ENCODE results near the gene MAML3.

Gene MAML3

GRCh38 chr4:140130677-140131076, 23.3 kb downstream of the MAML3 start:
- no peak for TF ChIP-seq GATA1 (IDR thresholded peaks at IDR 0.05; ENCODE audit: low read depth, low read length)
- TF ChIP-seq POLR2A (IDR thresholded peaks at IDR 0.05; ENCODE audit: low read length): no peak
- DNase-seq: no peak

- no peak for DNase-seq
- TF ChIP-seq POLR2A (IDR thresholded peaks at IDR 0.05; ENCODE audit: low read length): no peak
These were observed 26.6 kb downstream of the MAML3 start for GRCh38 chr4:140127422-140127821.

- no peak for DNase-seq
- TF ChIP-seq GATA1 (IDR thresholded peaks at IDR 0.05; ENCODE audit: low read depth, low read length) (no peak), POLR2A (IDR thresholded peaks at IDR 0.05; ENCODE audit: low read length) (no peak)
These were observed 27.7 kb downstream of the MAML3 start for GRCh38 chr4:140126261-140126660.

GRCh38 chr4:140125374-140125773, 28.6 kb downstream of the MAML3 start:
- TF ChIP-seq GATA1 (IDR thresholded peaks at IDR 0.05; ENCODE audit: low read depth, low read length) (no peak), POLR2A (IDR thresholded peaks at IDR 0.05; ENCODE audit: low read length) (no peak)
- no peak for DNase-seq

- TF ChIP-seq POLR2A (IDR thresholded peaks at IDR 0.05; ENCODE audit: low read length): no peak
- no peak for TF ChIP-seq GATA1 (IDR thresholded peaks at IDR 0.05; ENCODE audit: low read depth, low read length)
- DNase-seq: no peak
These were observed 30.2 kb downstream of the MAML3 start for GRCh38 chr4:140123666-140124377.

- no peak for TF ChIP-seq POLR2A (IDR thresholded peaks at IDR 0.05; ENCODE audit: low read length)
- no peak for TF ChIP-seq GATA1 (IDR thresholded peaks at IDR 0.05; ENCODE audit: low read depth, low read length)
- no peak for DNase-seq
These were observed 31.1 kb downstream of the MAML3 start for GRCh38 chr4:140122891-140123290.

- TF ChIP-seq GATA1 (IDR thresholded peaks at IDR 0.05; ENCODE audit: low read depth, low read length) (no peak), POLR2A (IDR thresholded peaks at IDR 0.05; ENCODE audit: low read length) (no peak)
- DNase-seq: no peak
These were observed 32.3 kb downstream of the MAML3 start for GRCh38 chr4:140121646-140122045.

GRCh38 chr4:140118931-140119640, 34.9 kb downstream of the MAML3 start:
- TF ChIP-seq GATA1 (IDR thresholded peaks at IDR 0.05; ENCODE audit: low read depth, low read length): no peak
- no peak for TF ChIP-seq POLR2A (IDR thresholded peaks at IDR 0.05; ENCODE audit: low read length)

GRCh38 chr4:140117947-140118346, 36.0 kb downstream of the MAML3 start:
- DNase-seq: no peak
- TF ChIP-seq POLR2A (IDR thresholded peaks at IDR 0.05; ENCODE audit: low read length) (no peak), GATA1 (IDR thresholded peaks at IDR 0.05; ENCODE audit: low read depth, low read length) (no peak)

More at GRCh38 chr4:140118931-140119640, 34.9 kb downstream of the MAML3 start:
- DNase-seq: no peak

GRCh38 chr4:140116442-140117104, 37.4 kb downstream of the MAML3 start:
- TF ChIP-seq POLR2A (IDR thresholded peaks at IDR 0.05; ENCODE audit: low read length) (no peak), GATA1 (IDR thresholded peaks at IDR 0.05; ENCODE audit: low read depth, low read length) (no peak)
- DNase-seq: no peak

- TF ChIP-seq POLR2A (IDR thresholded peaks at IDR 0.05; ENCODE audit: low read length) (no peak), GATA1 (IDR thresholded peaks at IDR 0.05; ENCODE audit: low read depth, low read length) (no peak)
- no peak for DNase-seq
These were observed 38.8 kb downstream of the MAML3 start for GRCh38 chr4:140115140-140115539.

- DNase-seq: no peak
- no peak for TF ChIP-seq GATA1 (IDR thresholded peaks at IDR 0.05; ENCODE audit: low read depth, low read length)
- TF ChIP-seq POLR2A (IDR thresholded peaks at IDR 0.05; ENCODE audit: low read length): no peak
These were observed 40.3 kb downstream of the MAML3 start for GRCh38 chr4:140113653-140114052.

GRCh38 chr4:140112576-140112975, 41.4 kb downstream of the MAML3 start:
- no peak for TF ChIP-seq POLR2A (IDR thresholded peaks at IDR 0.05; ENCODE audit: low read length)
- no peak for TF ChIP-seq GATA1 (IDR thresholded peaks at IDR 0.05; ENCODE audit: low read depth, low read length)

GRCh38 chr4:140111256-140111655, 42.7 kb downstream of the MAML3 start:
- DNase-seq: no peak
- TF ChIP-seq POLR2A (IDR thresholded peaks at IDR 0.05; ENCODE audit: low read length) (no peak), GATA1 (IDR thresholded peaks at IDR 0.05; ENCODE audit: low read depth, low read length) (no peak)

More at GRCh38 chr4:140112576-140112975, 41.4 kb downstream of the MAML3 start:
- DNase-seq: no peak
